Measurements from ENCODE around the gene USP14.

Gene USP14

DNA sequence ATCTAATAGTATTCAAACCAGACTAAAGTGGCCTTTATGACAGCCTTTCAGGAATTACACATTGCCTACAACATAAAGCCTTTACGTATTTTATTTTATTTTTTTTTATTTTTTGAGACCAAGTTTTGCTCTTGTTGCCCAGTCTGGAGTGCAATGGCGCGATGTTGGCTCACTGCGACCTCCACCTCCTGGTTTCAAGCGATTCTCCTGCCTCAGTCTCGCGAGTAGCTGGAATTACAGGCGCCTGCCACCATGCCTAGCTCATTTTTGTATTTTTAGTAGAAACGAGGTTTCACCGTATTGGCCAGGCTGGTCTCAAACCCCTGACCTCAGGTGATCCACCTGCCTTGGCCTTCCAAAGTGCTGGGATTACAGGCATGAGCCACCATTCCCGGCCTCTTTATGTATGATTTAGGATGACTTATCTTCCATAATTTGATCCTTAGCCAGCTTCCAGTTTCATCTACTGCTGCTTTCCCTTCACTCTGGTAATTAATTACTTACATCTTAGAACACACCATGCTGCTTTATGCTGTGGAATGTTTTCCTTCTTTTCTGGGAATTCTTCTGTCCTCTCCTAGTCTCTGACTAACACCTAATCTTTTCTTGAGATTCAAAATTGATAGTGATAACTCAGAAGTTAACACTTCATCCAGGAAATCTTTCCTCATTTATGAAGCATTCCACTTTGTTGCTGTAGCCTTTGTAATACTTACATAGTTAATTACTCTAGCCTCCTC, 2.6 kb downstream of the USP14 start:
- Histone ChIP-seq H3K36me3 (ENCODE audit: control insufficient read depth, insufficient read depth, low read length) (peaks cover 30% of the 10 kb centered on the region), H3K9ac (ENCODE audit: low read length) (no peak overlapping the region), H3K27ac (ENCODE audit: low read depth, low read length) (no peak overlapping the region), H3K4me1 (ENCODE audit: control insufficient read depth, insufficient read depth, low read length) (no peaks in the 10 kb centered on the region), H3K4me3 (ENCODE audit: low read depth, low read length) (no peak overlapping the region), H3K9me3 (ENCODE audit: control insufficient read depth, insufficient read depth, low read depth, low read length) (no peaks in the 10 kb centered on the region), H3K27me3 (ENCODE audit: control insufficient read depth, insufficient read depth, low read length) (peaks cover 9% of the 10 kb centered on the region; the same call in 1 of the 2 replicates)

DNA sequence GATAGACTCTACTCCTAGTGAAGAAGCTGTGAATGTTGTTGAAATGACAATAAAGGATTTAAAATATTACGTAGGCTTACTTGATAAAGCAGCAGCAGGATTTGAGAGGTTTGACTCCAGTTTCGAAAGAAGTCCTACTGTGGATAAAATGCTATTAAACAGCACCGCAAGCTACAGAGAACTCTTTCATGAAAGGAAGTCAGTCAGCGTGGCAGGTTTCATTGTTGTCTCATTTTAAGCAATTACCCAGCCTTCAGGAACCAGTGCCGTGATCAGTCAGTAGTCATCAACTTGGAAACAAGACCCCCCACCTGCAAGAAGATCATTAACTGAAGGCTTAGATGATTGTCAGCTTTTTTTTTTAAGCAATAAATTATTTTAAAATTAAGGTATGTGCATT, 14.0 kb downstream of the USP14 start:
- H3K36me3 ChIP-seq (ENCODE audit: control insufficient read depth, insufficient read depth, low read length) = peaks cover 51% of the 10 kb centered on the region
- no peaks in the 10 kb centered on the region for H3K27me3 ChIP-seq (ENCODE audit: control insufficient read depth, insufficient read depth, low read length)
- no peak overlapping the region for H3K4me3 ChIP-seq (ENCODE audit: low read depth, low read length)

GRCh38 chr18:179499-179898, 21.1 kb downstream of the USP14 start:
- Histone ChIP-seq H3K9me3 (ENCODE audit: control insufficient read depth, insufficient read depth, low read depth, low read length) (no peaks in the 10 kb centered on the region), H3K4me3 (ENCODE audit: low read depth, low read length) (no peak overlapping the region), H3K36me3 (ENCODE audit: control insufficient read depth, insufficient read depth, low read length) (peaks cover 57% of the 10 kb centered on the region), H3K9ac (ENCODE audit: low read length) (no peak overlapping the region), H3K27ac (ENCODE audit: low read depth, low read length) (no peak overlapping the region), H3K27me3 (ENCODE audit: control insufficient read depth, insufficient read depth, low read length) (no peaks in the 10 kb centered on the region), H3K4me1 (ENCODE audit: control insufficient read depth, insufficient read depth, low read length) (no peaks in the 10 kb centered on the region)

More for the DNA sequence above, 14.0 kb downstream of the USP14 start:
- Histone ChIP-seq H3K27ac (ENCODE audit: low read depth, low read length) (no peak overlapping the region), H3K9me3 (ENCODE audit: control insufficient read depth, insufficient read depth, low read depth, low read length) (no peaks in the 10 kb centered on the region), H3K9ac (ENCODE audit: low read length) (no peak overlapping the region), H3K4me1 (ENCODE audit: control insufficient read depth, insufficient read depth, low read length) (no peaks in the 10 kb centered on the region)

GRCh38 chr18:181711-182110, 23.4 kb downstream of the USP14 start:
- no peaks in the 10 kb centered on the region for H3K9me3 ChIP-seq (ENCODE audit: control insufficient read depth, insufficient read depth, low read depth, low read length)
- no peaks in the 10 kb centered on the region for H3K4me1 ChIP-seq (ENCODE audit: control insufficient read depth, insufficient read depth, low read length)
- H3K27me3 ChIP-seq (ENCODE audit: control insufficient read depth, insufficient read depth, low read length) = no peaks in the 10 kb centered on the region
- no peak overlapping the region for H3K4me3 ChIP-seq (ENCODE audit: low read depth, low read length)
- H3K9ac ChIP-seq (ENCODE audit: low read length) = no peak overlapping the region
- no peak overlapping the region for H3K27ac ChIP-seq (ENCODE audit: low read depth, low read length)
- peaks cover 62% of the 10 kb centered on the region for H3K36me3 ChIP-seq (ENCODE audit: control insufficient read depth, insufficient read depth, low read length)

GRCh38 chr18:183769-184168, 25.4 kb downstream of the USP14 start:
- Histone ChIP-seq H3K27ac (ENCODE audit: low read depth, low read length) (no peak overlapping the region), H3K4me3 (ENCODE audit: low read depth, low read length) (no peak overlapping the region), H3K9ac (ENCODE audit: low read length) (no peak overlapping the region), H3K4me1 (ENCODE audit: control insufficient read depth, insufficient read depth, low read length) (no peaks in the 10 kb centered on the region), H3K36me3 (ENCODE audit: control insufficient read depth, insufficient read depth, low read length) (peaks cover 48% of the 10 kb centered on the region), H3K9me3 (ENCODE audit: control insufficient read depth, insufficient read depth, low read depth, low read length) (no peaks in the 10 kb centered on the region), H3K27me3 (ENCODE audit: control insufficient read depth, insufficient read depth, low read length) (no peaks in the 10 kb centered on the region)

GRCh38 chr18:189254-189653, 30.9 kb downstream of the USP14 start:
- no peak overlapping the region for H3K27ac ChIP-seq (ENCODE audit: low read depth, low read length)
- peaks cover 17% of the 10 kb centered on the region for H3K36me3 ChIP-seq (ENCODE audit: control insufficient read depth, insufficient read depth, low read length)
- no peak overlapping the region for H3K4me3 ChIP-seq (ENCODE audit: low read depth, low read length)
- H3K4me1 ChIP-seq (ENCODE audit: control insufficient read depth, insufficient read depth, low read length) = no peaks in the 10 kb centered on the region
- no peak overlapping the region for H3K9ac ChIP-seq (ENCODE audit: low read length)
- H3K27me3 ChIP-seq (ENCODE audit: control insufficient read depth, insufficient read depth, low read length) = no peaks in the 10 kb centered on the region
- no peaks in the 10 kb centered on the region for H3K9me3 ChIP-seq (ENCODE audit: control insufficient read depth, insufficient read depth, low read depth, low read length)

DNA sequence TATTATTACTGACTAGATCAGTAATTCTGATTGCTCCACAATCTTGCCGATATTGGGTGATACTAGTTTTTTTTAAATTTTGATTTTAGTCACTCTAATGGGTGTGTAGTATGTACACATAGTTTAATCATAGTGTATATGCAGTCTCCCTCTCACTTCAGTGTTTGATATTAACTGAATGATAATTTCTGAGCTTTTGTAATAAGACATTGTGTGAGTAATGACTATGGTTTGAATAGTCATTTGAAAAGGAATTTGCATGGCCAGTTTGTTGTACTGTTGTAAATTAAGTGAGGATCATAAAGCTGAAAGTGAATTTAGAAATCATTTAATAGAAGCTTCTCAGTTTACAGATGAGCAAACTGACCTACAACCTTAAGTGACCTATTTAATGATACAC, 33.4 kb downstream of the USP14 start:
- Histone ChIP-seq H3K27ac (ENCODE audit: low read depth, low read length) (no peak overlapping the region), H3K36me3 (ENCODE audit: control insufficient read depth, insufficient read depth, low read length) (peaks cover 14% of the 10 kb centered on the region), H3K9ac (ENCODE audit: low read length) (no peak overlapping the region), H3K4me1 (ENCODE audit: control insufficient read depth, insufficient read depth, low read length) (no peaks in the 10 kb centered on the region), H3K4me3 (ENCODE audit: low read depth, low read length) (no peak overlapping the region), H3K27me3 (ENCODE audit: control insufficient read depth, insufficient read depth, low read length) (no peaks in the 10 kb centered on the region), H3K9me3 (ENCODE audit: control insufficient read depth, insufficient read depth, low read depth, low read length) (no peaks in the 10 kb centered on the region)

DNA sequence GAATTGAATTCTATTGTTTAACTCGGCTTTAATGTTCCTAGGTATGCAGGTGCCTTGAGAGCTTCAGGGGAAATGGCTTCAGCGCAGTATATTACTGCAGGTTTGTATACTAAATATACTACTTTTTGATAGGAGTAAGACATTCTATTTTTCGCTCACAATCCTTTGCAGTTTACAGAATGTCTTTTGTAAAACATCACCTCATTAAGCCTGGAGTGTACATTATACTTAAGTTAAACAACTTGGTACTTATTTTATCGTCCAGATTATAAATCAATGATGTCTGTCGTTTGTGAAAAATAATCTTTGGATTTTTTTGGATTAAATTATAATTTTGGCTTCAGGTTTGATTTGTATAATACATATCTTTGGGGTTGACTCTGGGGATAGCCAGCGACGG, 34.4 kb downstream of the USP14 start:
- no peaks in the 10 kb centered on the region for H3K4me1 ChIP-seq (ENCODE audit: control insufficient read depth, insufficient read depth, low read length)
- H3K4me3 ChIP-seq (ENCODE audit: low read depth, low read length) = no peak overlapping the region
- no peak overlapping the region for H3K27ac ChIP-seq (ENCODE audit: low read depth, low read length)
- no peak overlapping the region for H3K9ac ChIP-seq (ENCODE audit: low read length)
- peaks cover 25% of the 10 kb centered on the region for H3K36me3 ChIP-seq (ENCODE audit: control insufficient read depth, insufficient read depth, low read length)
- no peaks in the 10 kb centered on the region for H3K27me3 ChIP-seq (ENCODE audit: control insufficient read depth, insufficient read depth, low read length)
- no peaks in the 10 kb centered on the region for H3K9me3 ChIP-seq (ENCODE audit: control insufficient read depth, insufficient read depth, low read depth, low read length)

- H3K9ac ChIP-seq (ENCODE audit: low read length) = no peak overlapping the region
- H3K4me3 ChIP-seq (ENCODE audit: low read depth, low read length) = no peak overlapping the region
- peaks cover 50% of the 10 kb centered on the region for H3K36me3 ChIP-seq (ENCODE audit: control insufficient read depth, insufficient read depth, low read length)
- H3K27ac ChIP-seq (ENCODE audit: low read depth, low read length) = no peak overlapping the region
- H3K9me3 ChIP-seq (ENCODE audit: control insufficient read depth, insufficient read depth, low read depth, low read length) = no peaks in the 10 kb centered on the region
- H3K4me1 ChIP-seq (ENCODE audit: control insufficient read depth, insufficient read depth, low read length) = no peaks in the 10 kb centered on the region
- no peaks in the 10 kb centered on the region for H3K27me3 ChIP-seq (ENCODE audit: control insufficient read depth, insufficient read depth, low read length)
These were observed 37.3 kb downstream of the USP14 start for GRCh38 chr18:195651-196050.

DNA sequence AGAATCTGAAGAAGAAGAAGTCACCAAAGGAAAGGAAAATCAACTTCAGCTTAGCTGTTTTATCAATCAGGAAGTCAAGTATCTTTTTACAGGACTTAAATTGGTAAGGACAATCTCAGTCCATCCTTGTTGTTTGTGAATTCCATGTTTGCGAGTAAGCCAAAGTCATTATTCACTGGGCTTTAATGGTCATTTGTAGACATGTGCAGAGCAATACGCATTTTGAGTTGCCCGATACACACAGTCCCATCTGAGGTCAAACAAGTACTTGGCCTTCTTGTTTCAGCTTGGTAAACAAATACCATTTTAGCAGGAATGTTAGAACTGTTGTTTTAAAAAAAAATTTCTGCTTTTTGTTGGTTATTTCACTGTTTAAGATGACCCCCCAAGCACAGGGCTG, 40.9 kb downstream of the USP14 start:
- Histone ChIP-seq H3K4me3 (ENCODE audit: low read depth, low read length) (no peak overlapping the region), H3K9me3 (ENCODE audit: control insufficient read depth, insufficient read depth, low read depth, low read length) (no peaks in the 10 kb centered on the region), H3K36me3 (ENCODE audit: control insufficient read depth, insufficient read depth, low read length) (peaks cover 79% of the 10 kb centered on the region), H3K27ac (ENCODE audit: low read depth, low read length) (no peak overlapping the region), H3K9ac (ENCODE audit: low read length) (no peak overlapping the region), H3K27me3 (ENCODE audit: control insufficient read depth, insufficient read depth, low read length) (no peaks in the 10 kb centered on the region), H3K4me1 (ENCODE audit: control insufficient read depth, insufficient read depth, low read length) (no peaks in the 10 kb centered on the region)

- H3K9me3 ChIP-seq (ENCODE audit: control insufficient read depth, insufficient read depth, low read depth, low read length) = no peaks in the 10 kb centered on the region
- H3K4me1 ChIP-seq (ENCODE audit: control insufficient read depth, insufficient read depth, low read length) = no peaks in the 10 kb centered on the region
- H3K9ac ChIP-seq (ENCODE audit: low read length) = no peak overlapping the region
- H3K36me3 ChIP-seq (ENCODE audit: control insufficient read depth, insufficient read depth, low read length) = peaks cover 85% of the 10 kb centered on the region
- no peaks in the 10 kb centered on the region for H3K27me3 ChIP-seq (ENCODE audit: control insufficient read depth, insufficient read depth, low read length)
- H3K27ac ChIP-seq (ENCODE audit: low read depth, low read length) = no peak overlapping the region
- H3K4me3 ChIP-seq (ENCODE audit: low read depth, low read length) = no peak overlapping the region
These were observed 41.4 kb downstream of the USP14 start for GRCh38 chr18:199768-200167.

Measured in HUES6 (cell line).